CD4-positive, CD25-positive, alpha-beta regulatory T cell (primary cell): ENCODE data around the gene WAS. TPM values are rescaled to one million over a fixed set of nuclear protein-coding genes. Genes with fewer than 3 reads are reported as not detected.

Experiments used
- ATAC-seq, 2 donors: fragments of 150-1000 bp; cut with Tn5 transposase; one replicate each; pipeline ENCODE4 v1.10.0; 2021; ENCODE audit warnings: low read depth in 2 of 2, moderate number of reproducible peaks in 2 of 2, moderate library complexity in 1 of 2
- DNase-seq, 3 donors: peaks; one replicate each; pipeline versions ENCODE4 v3.0.0 to v3.0.0-alpha.2; 2012 to 2022; ENCODE audit warnings: mixed read lengths in 1 of 3
- H3K27ac ChIP-seq: one replicate; pipeline ENCODE4 v1.7.0; 2013; ENCODE audit warnings: mild to moderate bottlenecking, low read length; ENCODE audit not compliant: insufficient read depth, poor library complexity, severe bottlenecking
- H3K27me3 ChIP-seq: one replicate; pipeline ENCODE4 v1.7.0; 2013; ENCODE audit warnings: low read length; ENCODE audit not compliant: control insufficient read depth, insufficient read depth
- H3K36me3 ChIP-seq: one replicate; pipeline ENCODE4 v1.7.0; 2013; ENCODE audit warnings: mild to moderate bottlenecking, low read length, moderate library complexity; ENCODE audit not compliant: control insufficient read depth, insufficient read depth
- H3K4me1 ChIP-seq: 2 replicates; pipeline ENCODE4 v1.7.0; 2013; ENCODE audit warnings: mild to moderate bottlenecking, low read length; ENCODE audit not compliant: insufficient read depth, control insufficient read depth, poor library complexity, severe bottlenecking
- H3K4me3 ChIP-seq: one replicate; pipeline ENCODE4 v1.7.0; 2013; ENCODE audit warnings: low read depth, mild to moderate bottlenecking, low read length, moderate library complexity
- H3K9me3 ChIP-seq, 2 experiments: 1 replicate in 1 of 2; 2 replicates in 1 of 2; pipeline ENCODE4 v1.7.0; 2013; ENCODE audit warnings: low read length in 2 of 2, mild to moderate bottlenecking in 1 of 2, moderate library complexity in 1 of 2; ENCODE audit not compliant: control insufficient read depth in 2 of 2
- H3K27ac Mint-ChIP-seq, 3 donors: one replicate each; pipeline ENCODE4 v1.8.0; 2020 to 2022; ENCODE audit warnings: mild to moderate bottlenecking in 3 of 3, mixed read lengths in 3 of 3, moderate library complexity in 2 of 3
- H3K27me3 Mint-ChIP-seq: one replicate; pipeline ENCODE4 v1.8.0; 2022; ENCODE audit warnings: mild to moderate bottlenecking, mixed read lengths
- H3K36me3 Mint-ChIP-seq: one replicate; pipeline ENCODE4 v1.8.0; 2020; ENCODE audit warnings: mixed read lengths
- H3K4me1 Mint-ChIP-seq, 4 donors: one replicate each; pipeline ENCODE4 v1.8.0; 2020 to 2022; ENCODE audit warnings: mixed read lengths in 4 of 4, mild to moderate bottlenecking in 1 of 4
- H3K4me3 Mint-ChIP-seq, 4 donors: one replicate each; pipeline ENCODE4 v1.8.0; 2020 to 2022; ENCODE audit warnings: mild to moderate bottlenecking in 4 of 4, mixed read lengths in 4 of 4, moderate library complexity in 3 of 4
- H3K9me3 Mint-ChIP-seq, 7 donors: one replicate each; pipeline ENCODE4 v1.8.0; 2020 to 2022; ENCODE audit warnings: mixed read lengths in 7 of 7, mild to moderate bottlenecking in 3 of 7, moderate library complexity in 2 of 7
- polyA plus RNA-seq, 4 donors: library from polyadenylated mRNA; unstranded; fragments of 300-500 nt; fragmentation: Illumina TruSeq; gene quantifications; one replicate each; pipeline ENCODE4 v1.2.3, GENCODE V29; 2021
- total RNA-seq: library from RNA; stranded (reverse); gene quantifications from one replicate; pipeline ENCODE4 v1.2.3, GENCODE V29; 2022

The WAS gene
- total and polyA plus RNA-seq, 5 donors from 2014 or later, result 12.4 to 101 (median 21.7) TPM

- no peaks in the 10 kb centered on the region for H3K9me3 Mint-ChIP-seq
- H3K27ac Mint-ChIP-seq, result peak overlapping the region; percentile 87 to 92 (median 91)
- H3K4me3 ChIP-seq, result no peak overlapping the region
- H3K4me3 Mint-ChIP-seq, result peak overlapping the region in 2 of 4 donors; percentile 2 to 77
- no peaks in the 10 kb centered on the region for H3K27me3 Mint-ChIP-seq
- peaks cover 50% of the 10 kb centered on the region for H3K4me1 ChIP-seq
- DNase-seq, result peak in 1 of 3 donors; percentile 9
- no peaks in the 10 kb centered on the region for H3K27me3 ChIP-seq
- no peaks in the 10 kb centered on the region for H3K36me3 ChIP-seq
- ATAC-seq, result peak in 1 of 2 donors; percentile 6
- peaks cover 15 to 78% (median 48%) of the 10 kb centered on the region in 4 donors for H3K4me1 Mint-ChIP-seq
- peak overlapping the region; percentile 61 for H3K27ac ChIP-seq
- H3K9me3 ChIP-seq, result no peaks in the 10 kb centered on the region
- no peaks in the 10 kb centered on the region for H3K36me3 Mint-ChIP-seq
Measured at GRCh38 chrX:48715072-48715471, 31.5 kb downstream of the WAS start.

GRCh38 chrX:48715876-48716502 lies 32.4 kb downstream of the WAS start:
- no peak for DNase-seq
- no peaks in the 10 kb centered on the region for H3K9me3 ChIP-seq
- H3K36me3 Mint-ChIP-seq, result no peaks in the 10 kb centered on the region
- H3K4me3 ChIP-seq, result no peak overlapping the region
- peaks cover 15 to 74% (median 44%) of the 10 kb centered on the region in 4 donors for H3K4me1 Mint-ChIP-seq
- H3K4me1 ChIP-seq, result peaks cover 49% of the 10 kb centered on the region
- peak overlapping the region; percentile 83 to 92 (median 87) for H3K27ac Mint-ChIP-seq
- no peaks in the 10 kb centered on the region for H3K27me3 ChIP-seq
- H3K9me3 Mint-ChIP-seq, result no peaks in the 10 kb centered on the region
- no peak overlapping the region for H3K4me3 Mint-ChIP-seq
- ATAC-seq, result no peak
- peak overlapping the region; percentile 14 for H3K27ac ChIP-seq
- no peaks in the 10 kb centered on the region for H3K27me3 Mint-ChIP-seq
- H3K36me3 ChIP-seq, result no peaks in the 10 kb centered on the region

- ATAC-seq (no peak), DNase-seq (no peak)
- Mint-ChIP-seq H3K36me3 (no peaks in the 10 kb centered on the region), H3K9me3 (no peaks in the 10 kb centered on the region), H3K4me3 (no peak overlapping the region), H3K4me1 (peaks cover under 1 to 38% (median 12%) of the 10 kb centered on the region in 4 donors), H3K27me3 (no peaks in the 10 kb centered on the region), H3K27ac (no peak overlapping the region)
- Histone ChIP-seq H3K27ac (no peak overlapping the region), H3K4me3 (no peak overlapping the region), H3K9me3 (no peaks in the 10 kb centered on the region), H3K36me3 (no peaks in the 10 kb centered on the region), H3K27me3 (no peaks in the 10 kb centered on the region), H3K4me1 (peaks cover 12% of the 10 kb centered on the region)
Measured at GRCh38 chrX:48719958-48720357, 36.4 kb downstream of the WAS start.

- no peaks in the 10 kb centered on the region for H3K9me3 Mint-ChIP-seq
- no peaks in the 10 kb centered on the region for H3K36me3 Mint-ChIP-seq
- no peak overlapping the region for H3K4me3 Mint-ChIP-seq
- no peaks in the 10 kb centered on the region for H3K9me3 ChIP-seq
- H3K36me3 ChIP-seq, result no peaks in the 10 kb centered on the region
- no peak for DNase-seq
- peaks cover 0 to 33% (median 12%) of the 10 kb centered on the region in 4 donors for H3K4me1 Mint-ChIP-seq
- H3K27ac ChIP-seq, result no peak overlapping the region
- H3K27me3 Mint-ChIP-seq, result no peaks in the 10 kb centered on the region
- no peak for ATAC-seq
- peaks cover 11% of the 10 kb centered on the region for H3K4me1 ChIP-seq
- no peaks in the 10 kb centered on the region for H3K27me3 ChIP-seq
- H3K4me3 ChIP-seq, result no peak overlapping the region
- H3K27ac Mint-ChIP-seq, result no peak overlapping the region
Measured at GRCh38 chrX:48720577-48721250, 37.1 kb downstream of the WAS start.

- H3K27me3 Mint-ChIP-seq, result no peaks in the 10 kb centered on the region
- H3K9me3 Mint-ChIP-seq, result no peaks in the 10 kb centered on the region
- H3K27ac Mint-ChIP-seq, result no peak overlapping the region
- H3K4me1 Mint-ChIP-seq, result peaks cover 0 to 33% (median 10%) of the 10 kb centered on the region in 4 donors
- ATAC-seq (no peak), DNase-seq (no peak)
- Histone ChIP-seq H3K27ac (no peak overlapping the region), H3K27me3 (no peaks in the 10 kb centered on the region), H3K4me3 (no peak overlapping the region), H3K36me3 (no peaks in the 10 kb centered on the region), H3K4me1 (peaks cover 6% of the 10 kb centered on the region), H3K9me3 (no peaks in the 10 kb centered on the region)
- H3K36me3 Mint-ChIP-seq, result no peaks in the 10 kb centered on the region
- H3K4me3 Mint-ChIP-seq, result no peak overlapping the region
Measured at GRCh38 chrX:48721916-48722315, 38.3 kb downstream of the WAS start.

GRCh38 chrX:48726596-48726995 lies 43.0 kb downstream of the WAS start:
- H3K27ac Mint-ChIP-seq, result peak overlapping the region in 1 of 3 donors; percentile 34
- DNase-seq (no peak), ATAC-seq (no peak)
- H3K4me3 Mint-ChIP-seq, result peak overlapping the region in 2 of 4 donors; percentile 12 to 25
- Histone ChIP-seq H3K4me1 (no peaks in the 10 kb centered on the region), H3K4me3 (no peak overlapping the region), H3K27ac (no peak overlapping the region), H3K9me3 (no peaks in the 10 kb centered on the region), H3K36me3 (no peaks in the 10 kb centered on the region), H3K27me3 (no peaks in the 10 kb centered on the region)
- peaks cover 0 to 28% (median 9%) of the 10 kb centered on the region in 4 donors for H3K4me1 Mint-ChIP-seq
- no peaks in the 10 kb centered on the region for H3K27me3 Mint-ChIP-seq
- no peaks in the 10 kb centered on the region for H3K36me3 Mint-ChIP-seq
- H3K9me3 Mint-ChIP-seq, result peaks cover 0 to 3% (median 0%) of the 10 kb centered on the region in 7 donors

GRCh38 chrX:48728653-48729052 lies 45.1 kb downstream of the WAS start:
- peak overlapping the region in 1 of 3 donors; percentile 3 for H3K27ac Mint-ChIP-seq
- no peak for DNase-seq
- no peak overlapping the region for H3K4me3 Mint-ChIP-seq
- H3K27me3 Mint-ChIP-seq, result no peaks in the 10 kb centered on the region
- no peaks in the 10 kb centered on the region for H3K27me3 ChIP-seq
- H3K4me1 ChIP-seq, result no peaks in the 10 kb centered on the region
- no peak overlapping the region for H3K4me3 ChIP-seq
- no peak overlapping the region for H3K27ac ChIP-seq
- no peaks in the 10 kb centered on the region for H3K36me3 ChIP-seq
- no peaks in the 10 kb centered on the region for H3K36me3 Mint-ChIP-seq
- H3K9me3 Mint-ChIP-seq, result peaks cover 0 to 3% (median 0%) of the 10 kb centered on the region in 7 donors
- H3K9me3 ChIP-seq, result no peaks in the 10 kb centered on the region
- ATAC-seq, result no peak
- H3K4me1 Mint-ChIP-seq, result peaks cover 0 to 28% (median 9%) of the 10 kb centered on the region in 4 donors
